ENCODE results near the gene SNCB.

The SNCB gene

GRCh38 chr5:176660860-176661641 is 30.7 kb upstream of the SNCB start:
- peak; percentile 59 to 83 (median 73) for DNase-seq (ENCODE audit: low read depth in 3 of 3)

GRCh38 chr5:176660530-176660859 is 30.2 kb upstream of the SNCB start:
- DNase-seq (ENCODE audit: low read depth in 3 of 3): no peak

GRCh38 chr5:176659860-176660461 is 29.6 kb upstream of the SNCB start:
- DNase-seq (ENCODE audit: low read depth in 3 of 3): no peak

- DNase-seq (ENCODE audit: low read depth in 3 of 3): no peak
Measured at GRCh38 chr5:176659512-176659839, 29.1 kb upstream of the SNCB start.

GRCh38 chr5:176658817-176659511 is 28.6 kb upstream of the SNCB start:
- DNase-seq (ENCODE audit: low read depth in 3 of 3): no peak

- DNase-seq (ENCODE audit: low read depth in 3 of 3): peak; percentile 36 to 46 (median 36)
Measured at GRCh38 chr5:176658007-176658599, 27.8 kb upstream of the SNCB start.

DNA sequence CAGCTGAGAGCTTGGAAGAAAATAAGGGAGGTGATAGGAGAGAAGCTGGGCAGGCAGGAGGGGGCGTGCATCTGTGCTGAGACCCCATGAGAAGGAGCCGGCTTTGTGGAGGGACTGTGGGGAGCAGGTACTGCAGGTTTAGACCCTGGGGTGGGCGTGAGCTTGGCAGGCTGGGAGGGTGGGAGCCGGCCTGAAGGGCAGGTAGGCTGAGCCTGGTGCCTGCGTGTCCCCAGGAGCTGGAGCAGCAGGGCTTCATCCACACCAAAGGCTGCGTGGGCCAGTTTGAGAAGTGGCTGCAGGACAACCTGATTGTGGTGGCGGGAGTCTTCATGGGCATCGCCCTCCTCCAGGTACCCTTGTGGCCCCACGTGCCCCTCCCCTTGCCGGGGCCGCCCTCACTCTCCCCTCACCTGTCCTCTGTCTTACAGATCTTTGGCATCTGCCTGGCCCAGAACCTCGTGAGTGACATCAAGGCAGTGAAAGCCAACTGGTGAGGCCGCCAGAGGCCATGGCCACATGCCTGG is 26.2 kb upstream of the SNCB start:
- DNase-seq (ENCODE audit: low read depth in 3 of 3): no peak

DNA sequence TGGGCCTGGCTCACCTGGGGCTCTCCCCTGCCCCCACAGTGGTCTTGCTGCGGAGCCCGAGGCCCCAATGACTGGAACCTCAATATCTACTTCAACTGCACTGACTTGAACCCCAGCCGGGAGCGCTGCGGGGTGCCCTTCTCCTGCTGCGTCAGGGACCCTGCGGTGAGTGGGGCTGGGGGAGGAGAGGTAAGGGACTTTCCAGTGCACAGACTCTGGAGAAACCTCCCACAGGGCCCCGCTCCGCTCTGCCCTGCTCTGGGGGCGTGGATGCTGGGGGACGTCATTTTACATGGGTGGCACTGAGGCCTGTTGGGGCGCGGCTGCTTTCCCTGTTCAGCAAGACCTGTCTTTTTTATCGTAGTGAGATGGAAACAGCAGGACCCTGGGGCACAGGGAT is 24.5 kb upstream of the SNCB start:
- no peak for DNase-seq (ENCODE audit: low read depth in 3 of 3)

- DNase-seq (ENCODE audit: low read depth in 3 of 3): peak; percentile 56 to 79 (median 77)
Measured at GRCh38 chr5:176653401-176654385, 23.4 kb upstream of the SNCB start.

DNA sequence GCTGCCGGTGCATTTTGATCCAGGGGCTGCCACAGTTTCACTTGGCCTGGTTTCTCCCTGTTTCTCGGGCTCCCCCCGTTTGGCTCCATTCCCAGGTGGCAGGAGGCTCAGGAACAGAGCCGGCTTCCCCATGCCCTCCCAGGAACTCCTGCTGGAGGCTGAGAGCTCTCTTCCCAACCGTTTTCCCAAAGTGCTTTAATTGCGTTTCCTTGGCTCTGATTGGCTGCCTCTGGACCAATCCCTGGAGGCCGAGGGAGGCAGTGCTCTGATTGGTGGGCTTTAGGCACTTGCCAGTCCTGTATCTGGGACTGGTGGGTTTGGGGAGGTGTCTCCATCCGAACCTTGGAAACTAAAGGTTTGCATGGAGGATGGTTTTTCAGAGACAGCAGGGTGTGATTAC is 21.8 kb upstream of the SNCB start:
- no peak for DNase-seq (ENCODE audit: low read depth in 3 of 3)

DNA sequence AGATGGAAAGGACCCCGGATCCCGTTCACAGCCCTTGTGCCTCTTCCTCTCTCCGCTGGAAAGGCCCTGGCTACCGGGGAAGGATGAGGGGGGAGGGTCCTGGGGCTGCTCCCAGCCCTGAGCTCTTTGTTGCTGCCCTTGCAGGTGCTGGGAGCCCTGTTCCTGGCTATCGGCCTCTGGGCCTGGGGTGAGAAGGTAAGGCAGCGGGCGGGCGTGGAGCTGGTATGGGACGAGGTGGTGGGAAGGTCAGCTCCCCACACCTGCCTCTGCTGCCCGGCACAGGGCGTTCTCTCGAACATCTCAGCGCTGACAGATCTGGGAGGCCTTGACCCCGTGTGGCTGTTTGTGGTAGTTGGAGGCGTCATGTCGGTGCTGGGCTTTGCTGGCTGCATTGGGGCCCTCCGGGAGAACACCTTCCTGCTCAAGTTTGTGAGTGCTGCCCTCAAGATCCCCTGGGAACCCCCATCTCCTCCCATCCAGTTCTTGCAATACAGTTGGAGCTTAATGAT is 21.2 kb upstream of the SNCB start:
- DNase-seq (ENCODE audit: low read depth in 3 of 3): no peak

DNA sequence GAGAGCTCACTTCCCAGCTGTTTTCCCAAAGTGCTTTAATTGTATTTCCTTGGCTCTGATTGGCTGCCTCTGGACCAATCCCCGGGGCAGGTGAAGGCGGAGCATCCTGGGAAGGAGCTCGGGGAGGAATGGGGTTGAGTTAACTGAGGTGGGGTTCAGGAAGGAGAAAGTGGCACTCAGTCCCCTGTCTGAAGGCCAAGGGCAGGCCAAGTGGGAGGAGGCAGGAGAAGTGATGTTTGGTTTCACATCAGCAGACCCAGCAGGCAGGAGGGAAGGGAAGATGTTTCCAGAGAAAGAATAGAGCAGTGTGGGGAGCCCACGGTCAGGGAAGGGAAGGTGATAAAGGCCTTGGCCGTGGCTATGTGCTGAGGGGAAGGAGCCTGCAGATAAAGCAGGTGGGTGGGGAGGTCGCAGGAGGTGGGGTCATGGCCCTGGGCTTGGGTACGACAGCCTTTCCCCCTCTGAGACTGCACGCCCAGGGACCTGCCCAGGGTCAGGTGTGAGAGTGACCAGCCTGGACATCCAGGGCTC is 20.1 kb upstream of the SNCB start:
- DNase-seq (ENCODE audit: low read depth in 3 of 3): no peak

DNA sequence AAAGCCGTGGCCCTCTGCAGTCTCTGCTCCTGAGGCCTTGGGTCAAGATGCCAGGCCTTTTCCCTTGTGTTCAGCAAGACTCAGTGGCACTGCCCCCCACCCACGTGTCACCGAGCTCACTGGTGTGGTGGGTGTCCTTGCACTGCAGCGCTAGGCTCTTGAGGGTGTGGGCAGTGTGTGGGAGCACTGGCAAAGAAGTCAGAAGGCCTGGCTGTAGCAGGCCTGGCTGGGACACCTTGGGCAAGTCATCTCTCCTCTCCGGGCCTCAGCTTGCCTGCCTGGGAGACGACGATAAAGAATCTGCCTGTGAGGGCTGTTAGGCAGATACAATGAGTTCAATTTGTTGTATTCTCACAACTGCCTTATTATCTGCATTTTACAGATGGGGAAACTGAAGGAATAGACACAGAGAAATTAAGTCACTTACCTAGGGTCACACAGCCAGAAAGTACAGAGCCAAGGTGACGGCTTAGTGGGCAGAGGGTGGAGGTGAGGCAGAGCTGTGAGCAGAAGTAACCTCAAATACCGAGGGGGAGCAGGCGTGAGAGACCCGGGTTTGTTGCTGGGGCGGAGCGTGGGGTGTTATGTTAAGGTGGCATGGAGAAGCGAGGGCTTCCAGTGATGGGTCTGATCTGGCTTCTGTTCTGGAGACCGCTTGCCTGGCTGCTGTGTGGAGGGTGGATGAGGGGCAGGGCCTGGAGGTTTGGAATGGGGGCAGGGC is 18.3 kb upstream of the SNCB start:
- no peak for DNase-seq (ENCODE audit: low read depth in 3 of 3)

GRCh38 chr5:176647843-176648473 is 17.6 kb upstream of the SNCB start:
- no peak for DNase-seq (ENCODE audit: low read depth in 3 of 3)

DNA sequence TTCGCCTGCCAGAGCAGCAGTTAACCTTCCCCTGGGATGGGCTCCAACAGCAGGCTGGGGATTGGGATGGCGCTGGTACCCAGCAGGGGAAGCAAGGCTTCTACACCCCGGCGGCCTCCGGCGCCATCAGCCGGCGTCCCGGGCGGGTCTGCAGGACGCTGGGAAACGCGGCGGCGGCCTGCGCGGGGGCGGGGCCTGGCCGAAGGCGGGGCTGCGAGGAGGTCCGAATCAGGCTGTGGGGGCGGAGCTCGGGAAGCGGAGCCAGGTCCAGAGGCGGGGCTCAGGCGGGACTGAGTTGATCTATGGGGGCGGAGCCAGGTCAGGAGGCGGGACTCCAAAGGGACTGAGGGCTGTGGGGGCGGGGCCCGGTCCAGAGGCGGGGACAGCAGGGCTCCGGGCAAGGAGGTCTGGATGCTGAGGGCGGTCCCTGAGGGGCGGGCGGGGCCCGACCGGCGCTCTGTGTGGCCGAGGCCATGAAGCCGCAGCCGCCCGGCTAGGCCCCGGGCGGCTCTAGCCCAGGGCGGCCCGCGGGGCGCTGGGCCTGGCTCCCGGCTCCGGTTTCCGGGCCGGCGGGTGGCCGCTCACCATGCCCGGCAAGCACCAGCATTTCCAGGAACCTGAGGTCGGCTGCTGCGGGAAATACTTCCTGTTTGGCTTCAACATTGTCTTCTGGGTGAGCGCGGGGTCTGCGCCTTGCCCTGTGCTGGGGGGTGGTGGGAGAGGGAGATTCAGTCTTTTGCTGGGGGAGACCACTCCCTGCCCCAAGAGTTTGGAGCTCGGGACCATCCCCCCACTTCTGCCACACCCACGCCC is 16.9 kb upstream of the SNCB start, which contains the start of gene TSPAN17:
TSPAN17 (plus strand) TSS at position 455 of the 813 bp plus-strand sequence; CDS start at position 587, 132 bp downstream.
- DNase-seq (ENCODE audit: low read depth in 3 of 3): peak; percentile 99 to 100 (median 99)

- DNase-seq (ENCODE audit: low read depth in 3 of 3): no peak
Measured at GRCh38 chr5:176646707-176647029, 16.3 kb upstream of the SNCB start.

DNA sequence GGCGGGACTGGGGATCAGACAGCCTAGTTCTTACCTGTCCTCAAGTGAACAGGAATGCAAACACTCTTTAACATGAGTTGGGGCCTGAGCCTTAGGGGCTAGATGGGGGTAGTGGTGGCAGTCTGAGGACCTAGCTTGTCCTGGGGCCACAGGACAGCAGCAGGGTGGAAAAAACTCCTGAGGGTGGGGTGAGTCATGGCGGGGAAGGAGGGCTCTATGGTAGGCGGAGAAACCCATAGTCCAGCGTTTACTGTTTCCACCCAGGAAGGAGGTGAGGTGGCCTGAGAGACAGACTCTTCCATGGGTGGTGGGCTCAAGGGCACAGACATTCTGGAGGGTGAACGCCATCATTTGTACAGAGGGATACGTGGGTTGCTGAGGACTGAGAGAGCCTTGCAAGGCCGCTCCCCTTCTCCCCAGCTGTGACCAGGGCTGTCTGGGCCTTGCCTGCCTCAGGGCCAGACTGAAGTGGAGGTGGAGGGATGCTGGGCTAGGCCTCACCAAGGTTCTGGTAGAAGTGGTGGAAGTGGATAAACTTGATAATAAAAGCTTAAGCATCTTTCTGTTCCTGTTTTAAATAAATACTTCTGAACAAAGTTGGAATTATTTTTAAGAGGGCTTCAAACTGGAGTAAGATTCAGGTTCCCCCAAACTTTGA is 15.8 kb upstream of the SNCB start:
- no peak for DNase-seq (ENCODE audit: low read depth in 3 of 3)
